Stimulated activated CD4-positive, alpha-beta T cell treated with anti-CD3 and anti-CD28 coated beads, Interleukin-15, amount 100 ng/mL, for 1 hour (primary cell): ENCODE measurements around the gene TNFRSF8.

Experiments used
- DNase-seq, 2 donors: peaks; one replicate each; pipeline ENCODE4 v3.0.0-alpha.2; 2020; ENCODE audit warnings: low read depth in 1 of 2, low spot score in 1 of 2

TNFRSF8 gene

DNA sequence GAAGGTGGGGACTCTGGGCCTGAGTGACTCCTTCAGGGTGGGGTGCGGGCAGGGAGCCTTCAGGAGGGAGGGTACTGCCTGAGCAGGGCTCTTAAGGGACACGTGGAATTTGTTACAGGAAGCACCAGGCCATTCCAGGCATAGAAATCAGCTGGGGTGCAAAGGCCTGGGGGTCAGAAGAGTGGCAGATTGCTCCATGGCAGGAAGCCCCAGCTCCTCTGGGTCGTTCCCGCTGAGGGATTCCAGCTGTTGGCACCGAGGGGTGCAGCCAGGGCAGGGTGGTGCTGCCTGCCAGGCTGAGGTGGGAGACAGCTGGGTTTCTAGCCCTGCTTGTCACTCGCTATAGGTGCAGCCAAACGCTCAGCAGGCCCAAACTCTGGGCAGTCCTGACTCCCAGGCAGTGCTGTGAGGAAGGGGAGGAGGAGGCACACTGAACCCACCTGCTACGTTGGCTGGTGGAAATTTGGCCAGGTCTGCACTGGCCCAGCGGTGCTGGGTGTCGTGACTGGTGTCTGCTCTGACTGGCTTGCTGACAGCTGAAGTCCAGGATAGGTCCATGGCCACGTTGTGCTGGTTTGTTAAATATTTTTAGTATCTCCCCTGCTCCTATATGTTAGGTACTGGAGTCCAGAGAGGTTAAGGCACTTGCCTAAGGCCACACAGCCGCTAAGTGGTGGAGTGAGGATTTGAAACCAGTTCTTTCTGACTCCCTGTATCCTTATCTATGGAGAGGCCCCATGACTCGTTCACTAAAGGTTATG lies 123.0 kb downstream of the TNFRSF8 start:
- DNase-seq: no peak

DNA sequence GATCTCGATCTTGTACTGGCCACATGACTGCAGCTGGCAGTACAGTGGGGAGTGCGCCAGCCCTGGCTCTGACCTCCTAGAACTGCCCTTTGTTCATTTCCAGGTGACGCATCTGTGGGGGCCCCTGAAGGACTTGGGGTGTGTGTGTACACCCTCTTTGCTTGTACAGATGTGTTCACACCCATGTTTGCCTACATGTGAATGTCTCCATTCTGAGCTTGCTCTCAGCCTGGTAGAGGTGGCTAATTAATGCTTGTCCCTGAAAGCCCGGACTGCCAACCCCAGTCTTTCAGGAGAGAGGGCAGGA lies 123.5 kb downstream of the TNFRSF8 start:
- DNase-seq: no peak

DNA sequence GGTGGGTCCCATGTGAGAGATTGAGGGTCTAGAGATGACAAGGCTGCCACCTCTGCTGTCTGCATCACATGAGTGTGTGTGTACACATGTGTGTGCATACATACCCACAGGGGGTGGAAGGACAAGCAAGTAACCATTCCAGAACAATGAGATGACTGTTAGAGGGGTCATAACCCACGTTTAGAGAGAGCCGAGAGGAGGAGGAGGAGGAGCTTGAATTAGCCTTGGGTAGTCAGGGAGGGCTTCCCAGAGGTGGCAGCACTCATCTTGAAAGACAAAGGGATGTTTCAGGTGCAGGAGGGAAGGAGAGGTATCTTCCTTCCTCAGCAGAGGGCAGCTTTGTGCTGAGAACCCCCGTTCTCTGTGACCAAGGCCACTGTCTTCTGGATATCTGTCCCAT lies 125.0 kb downstream of the TNFRSF8 start:
- DNase-seq: no peak

- no peak for DNase-seq
Measured at GRCh38 chr1:12188657-12189327, 125.7 kb downstream of the TNFRSF8 start.

- DNase-seq: no peak
Measured at GRCh38 chr1:12189328-12189682, 126.2 kb downstream of the TNFRSF8 start.

GRCh38 chr1:12191242-12192032 lies 128.3 kb downstream of the TNFRSF8 start:
- no peak for DNase-seq
